ENCODE results near the gene PROSER1. TPM values are rescaled to one million over a fixed set of nuclear protein-coding genes. Genes with fewer than 3 reads are reported as not detected.

Gene PROSER1
- total and polyA plus RNA-seq, 2 donors from 2014 or later, result 9.0 to 26.3 TPM

GRCh38 chr13:38990693-38991092 is 47.2 kb downstream of the PROSER1 start, which contains the start of gene STOML3:
Gene STOML3 (minus strand): TSS chr13:38990831. CDS start chr13:38990721, 110 bp downstream.
- no peak for TF ChIP-seq CTCF (IDR thresholded peaks at IDR 0.05; ENCODE audit: borderline replicate concordance, extremely low read depth, insufficient read depth)
- no peak within 1 kb of the TSS for H3K27ac ChIP-seq (ENCODE audit: low read depth in 2 of 2, low read length in 2 of 2)
- FAIRE-seq, result no peak
- no peak within 1 kb of the TSS for H3K4me3 ChIP-seq (ENCODE audit: low read length in 3 of 3)
- no peaks in the 10 kb centered on the region for H3K4me1 ChIP-seq (ENCODE audit: control insufficient read depth in 2 of 3, insufficient read depth in 2 of 3, low read depth in 1 of 3, low read length in 3 of 3)
- no peaks in the 10 kb centered on the region for H3K27me3 ChIP-seq (ENCODE audit: control insufficient read depth, insufficient read depth, low read length)
- H3K36me3 ChIP-seq (ENCODE audit: control insufficient read depth in 2 of 3, insufficient read depth in 3 of 3, low read length in 3 of 3), result no peaks in the 10 kb centered on the region
- DNase-seq, result peak in 2 of 5 donors; percentile 15 to 16
- H3K9ac ChIP-seq (ENCODE audit: low read length in 3 of 3), result no peak within 1 kb of the TSS
- H3K9me3 ChIP-seq (ENCODE audit: control insufficient read depth in 2 of 3, insufficient read depth in 1 of 3, low read length in 3 of 3), result no peaks in the 10 kb centered on the region
- intact Hi-C loops (cut with DNase I), result no loop called here

- H3K4me3 ChIP-seq (ENCODE audit: low read length in 3 of 3), result no peak overlapping the region
- H3K36me3 ChIP-seq (ENCODE audit: control insufficient read depth in 2 of 3, insufficient read depth in 3 of 3, low read length in 3 of 3), result no peaks in the 10 kb centered on the region
- TF ChIP-seq CTCF (IDR thresholded peaks at IDR 0.05; ENCODE audit: borderline replicate concordance, extremely low read depth, insufficient read depth), result no peak
- no peaks in the 10 kb centered on the region for H3K27me3 ChIP-seq (ENCODE audit: control insufficient read depth, insufficient read depth, low read length)
- no peak for DNase-seq
- H3K4me1 ChIP-seq (ENCODE audit: control insufficient read depth in 2 of 3, insufficient read depth in 2 of 3, low read depth in 1 of 3, low read length in 3 of 3), result no peaks in the 10 kb centered on the region
- no peak overlapping the region for H3K9ac ChIP-seq (ENCODE audit: low read length in 3 of 3)
- no peak overlapping the region for H3K27ac ChIP-seq (ENCODE audit: low read depth in 2 of 2, low read length in 2 of 2)
- intact Hi-C loops (cut with DNase I), result no loop called here
- no peak for FAIRE-seq
- peaks cover 0 to 4% (median 3%) of the 10 kb centered on the region in 3 donors for H3K9me3 ChIP-seq (ENCODE audit: control insufficient read depth in 2 of 3, insufficient read depth in 1 of 3, low read length in 3 of 3)
Observed at GRCh38 chr13:38981096-38981495, 56.8 kb downstream of the PROSER1 start.

GRCh38 chr13:38980750-38981078 is 57.2 kb downstream of the PROSER1 start:
- no peak for DNase-seq
- TF ChIP-seq CTCF (IDR thresholded peaks at IDR 0.05; ENCODE audit: borderline replicate concordance, extremely low read depth, insufficient read depth), result no peak
- Histone ChIP-seq H3K4me1 (ENCODE audit: control insufficient read depth in 2 of 3, insufficient read depth in 2 of 3, low read depth in 1 of 3, low read length in 3 of 3) (no peaks in the 10 kb centered on the region), H3K27me3 (ENCODE audit: control insufficient read depth, insufficient read depth, low read length) (no peaks in the 10 kb centered on the region), H3K9me3 (ENCODE audit: control insufficient read depth in 2 of 3, insufficient read depth in 1 of 3, low read length in 3 of 3) (peaks cover 0 to 4% (median 3%) of the 10 kb centered on the region in 3 donors), H3K27ac (ENCODE audit: low read depth in 2 of 2, low read length in 2 of 2) (no peak overlapping the region), H3K9ac (ENCODE audit: low read length in 3 of 3) (no peak overlapping the region), H3K4me3 (ENCODE audit: low read length in 3 of 3) (no peak overlapping the region), H3K36me3 (ENCODE audit: control insufficient read depth in 2 of 3, insufficient read depth in 3 of 3, low read length in 3 of 3) (no peaks in the 10 kb centered on the region)
- intact Hi-C loops (cut with DNase I), result no loop called here
- no peak for FAIRE-seq

All from kidney (tissue), 14 donors.